Sigmoid colon (tissue), 4 donors: ENCODE measurements around the gene GTSF1L.

Experiments used
- CTCF ChIP-seq, 4 experiments: fragments of 450-650 bp in 3 of 4; fragments of 200-600 bp in 1 of 4; IDR thresholded peaks; one replicate each; pipeline ENCODE4 v1.5.1; 2016 to 2019; ENCODE audit warnings: antibody characterized with exemption in 4 of 4, mild to moderate bottlenecking in 3 of 4, moderate library complexity in 2 of 4
- EP300 ChIP-seq, 4 donors: sonication (generic); formaldehyde crosslinking; IDR thresholded peaks; one replicate each; pipeline ENCODE4 v1.6.1; 2017; ENCODE audit warnings: antibody characterized with exemption in 4 of 4
- POLR2A ChIP-seq, 2 donors: fragments of 450-650 bp; IDR thresholded peaks; one replicate each; pipeline ENCODE4 v1.6.1; 2016; ENCODE audit warnings: antibody characterized with exemption in 2 of 2, mild to moderate bottlenecking in 2 of 2, moderate library complexity in 2 of 2
- POLR2AphosphoS5 ChIP-seq, 4 donors: sonication (generic); formaldehyde crosslinking; IDR thresholded peaks; one replicate each; pipeline ENCODE4 v1.6.1; 2017; ENCODE audit warnings: antibody characterized with exemption in 4 of 4

GRCh38 chr20:43748274-43748673, 21.5 kb upstream of the GTSF1L start:
- no peak for TF ChIP-seq CTCF (IDR thresholded peaks at IDR 0.05)
- no peak for TF ChIP-seq EP300 (IDR thresholded peaks at IDR 0.05)
- no peak for TF ChIP-seq POLR2A (IDR thresholded peaks at IDR 0.05)
- TF ChIP-seq POLR2AphosphoS5 (IDR thresholded peaks at IDR 0.05) = no peak
